Osteoblast (primary cell): ENCODE data around the gene ANXA8L1. TPM values are rescaled to one million over a fixed set of nuclear protein-coding genes. Genes with fewer than 3 reads are reported as not detected.
"Not testable (repeated sequence)": the region's sequence is repeated elsewhere in the genome, so short reads cannot be mapped to it uniquely, and the experiment has no call there.

ENCODE experiments used
- DNase-seq: peaks from one replicate; pipeline ENCODE4 v3.0.0; 2011; ENCODE audit warnings: low spot score, mixed read lengths; ENCODE audit not compliant: insufficient read length; ENCODE audit errors: missing footprints
- H2AFZ ChIP-seq: 2 replicates; pipeline ENCODE4 v1.6.0; 2011; ENCODE audit warnings: mild to moderate bottlenecking, low read length
- H3K27ac ChIP-seq: 2 replicates; pipeline ENCODE4 v1.5.1; 2011; ENCODE audit warnings: mild to moderate bottlenecking, low read depth, low read length, moderate library complexity
- H3K27me3 ChIP-seq: 2 replicates; pipeline ENCODE4 v1.6.0; 2012; ENCODE audit warnings: mild to moderate bottlenecking, control low read depth, inconsistent platforms, low read length, moderate library complexity; ENCODE audit not compliant: insufficient read depth
- H3K36me3 ChIP-seq: 2 replicates; pipeline ENCODE4 v1.5.1; 2011; ENCODE audit warnings: mild to moderate bottlenecking, low read length, control low read depth, moderate library complexity; ENCODE audit not compliant: insufficient read depth
- H3K4me1 ChIP-seq: 2 replicates; pipeline ENCODE4 v1.5.1; 2011; ENCODE audit warnings: mild to moderate bottlenecking, low read length, control low read depth, moderate library complexity; ENCODE audit not compliant: insufficient read depth
- H3K4me2 ChIP-seq: 2 replicates; pipeline ENCODE4 v1.6.0; 2011; ENCODE audit warnings: mild to moderate bottlenecking, low read length; ENCODE audit not compliant: insufficient read depth
- H3K4me3 ChIP-seq: fragments of 200-600 bp; sonication (generic); 3 replicates; pipeline ENCODE4 v1.5.1; 2012; ENCODE audit warnings: mild to moderate bottlenecking, low read length, inconsistent platforms; ENCODE audit not compliant: insufficient read depth
- H3K79me2 ChIP-seq: 2 replicates; pipeline ENCODE4 v1.6.0; 2012; ENCODE audit warnings: mild to moderate bottlenecking, low read length, control low read depth, inconsistent platforms; ENCODE audit not compliant: insufficient read depth
- H3K9me3 ChIP-seq: 2 replicates; pipeline ENCODE4 v1.5.1; 2011; ENCODE audit warnings: low read depth, low read length, control low read depth
- H4K20me1 ChIP-seq: 2 replicates; pipeline ENCODE4 v1.6.0; 2012; ENCODE audit warnings: mild to moderate bottlenecking, low read length, control low read depth; ENCODE audit not compliant: insufficient read depth
- CTCF ChIP-seq: IDR thresholded peaks from 2 replicates; pipeline ENCODE4 v1.5.1; 2011; ENCODE audit warnings: mild to moderate bottlenecking, low read depth, low read length, moderate library complexity; ENCODE audit errors: extremely low read depth
- total RNA-seq: library from RNA; depleted of rRNA; stranded (reverse); fragments of >200 nt; gene quantifications from 2 replicates; pipeline ENCODE4 v1.2.3, GENCODE V29; 2012

ANXA8L1 gene
- 0.29 and 0.36 TPM in 2 replicates for total RNA-seq

- H3K4me3 ChIP-seq, H3K9me3 ChIP-seq, H3K36me3 ChIP-seq, H2AFZ ChIP-seq, H4K20me1 ChIP-seq, H3K4me1 ChIP-seq, H3K27ac ChIP-seq, DNase-seq, H3K27me3 ChIP-seq, H3K79me2 ChIP-seq, H3K4me2 ChIP-seq: not testable (repeated sequence)
These were observed at the start of gene ANXA8L1 for GRCh38 chr10:46375406-46375805. TSS of gene ANXA8L1 (plus strand) at chr10:46375776. CDS start at chr10:46375852, 76 bp downstream.

GRCh38 chr10:46326066-46326465 lies 49.5 kb upstream of the ANXA8L1 start:
- Histone ChIP-seq H2AFZ (no peak overlapping the region), H3K27ac (no peak overlapping the region), H3K4me3 (no peak overlapping the region), H3K4me2 (no peak overlapping the region), H3K4me1 (no peaks in the 10 kb centered on the region), H3K79me2 (no peaks in the 10 kb centered on the region), H4K20me1 (no peaks in the 10 kb centered on the region), H3K27me3 (peaks cover 3% of the 10 kb centered on the region), H3K36me3 (no peaks in the 10 kb centered on the region), H3K9me3 (no peaks in the 10 kb centered on the region)
- peak; percentile 25 for DNase-seq
- no peak for TF ChIP-seq CTCF

GRCh38 chr10:46326971-46327370 lies 48.6 kb upstream of the ANXA8L1 start:
- H3K79me2 ChIP-seq, result no peaks in the 10 kb centered on the region
- no peaks in the 10 kb centered on the region for H3K9me3 ChIP-seq
- TF ChIP-seq CTCF, result no peak
- H3K27ac ChIP-seq, result no peak overlapping the region
- no peaks in the 10 kb centered on the region for H3K4me1 ChIP-seq
- no peak overlapping the region for H2AFZ ChIP-seq
- H3K4me2 ChIP-seq, result no peak overlapping the region
- peaks cover 3% of the 10 kb centered on the region for H3K27me3 ChIP-seq
- DNase-seq, result no peak
- no peaks in the 10 kb centered on the region for H4K20me1 ChIP-seq
- no peaks in the 10 kb centered on the region for H3K36me3 ChIP-seq
- no peak overlapping the region for H3K4me3 ChIP-seq

- no peaks in the 10 kb centered on the region for H4K20me1 ChIP-seq
- peaks cover 3% of the 10 kb centered on the region for H3K27me3 ChIP-seq
- no peak overlapping the region for H3K27ac ChIP-seq
- H3K36me3 ChIP-seq, result no peaks in the 10 kb centered on the region
- H3K4me3 ChIP-seq, result no peak overlapping the region
- no peak for DNase-seq
- no peak overlapping the region for H2AFZ ChIP-seq
- no peaks in the 10 kb centered on the region for H3K79me2 ChIP-seq
- no peaks in the 10 kb centered on the region for H3K4me1 ChIP-seq
- H3K4me2 ChIP-seq, result no peak overlapping the region
- TF ChIP-seq CTCF, result no peak
- H3K9me3 ChIP-seq, result no peaks in the 10 kb centered on the region
These were observed 47.9 kb upstream of the ANXA8L1 start for GRCh38 chr10:46327685-46328084.
